AG10803 (cell line): Measurements from ENCODE around the gene RNU1-2.
A peak's percentile ranks its signal among the peaks of the same experiment; 100 is the strongest.
"Not testable (repeated sequence)": the region's sequence is repeated elsewhere in the genome, so short reads cannot be mapped to it uniquely, and the experiment has no call there.

Experiments
- DNase-seq: peaks from one replicate; pipeline ENCODE4 v3.0.0; 2010; ENCODE audit warnings: low read depth
- H3K4me3 ChIP-seq: 2 replicates; pipeline ENCODE4 v1.5.1; 2011; ENCODE audit warnings: mild to moderate bottlenecking, low read length, control low read depth

Gene RNU1-2

GRCh38 chr1:16895598-16896315, at the start of gene RNU1-2:
Gene RNU1-2, plus strand, starts transcription at chr1:16895980.
- peak; percentile 100 for DNase-seq
- peak within 1 kb of the TSS; percentile 44 for H3K4me3 ChIP-seq

- H3K4me3 ChIP-seq, DNase-seq: not testable (repeated sequence)
Measured at GRCh38 chr1:16856201-16856600, 39.6 kb upstream of the RNU1-2 start.

GRCh38 chr1:16859167-16860041, 36.4 kb upstream of the RNU1-2 start:
- DNase-seq, H3K4me3 ChIP-seq: not testable (repeated sequence)

- H3K4me3 ChIP-seq, DNase-seq: not testable (repeated sequence)
Measured at GRCh38 chr1:16860048-16860447, 35.7 kb upstream of the RNU1-2 start.

GRCh38 chr1:16861832-16862245, 33.9 kb upstream of the RNU1-2 start:
- DNase-seq, H3K4me3 ChIP-seq: not testable (repeated sequence)

- not testable (repeated sequence) for DNase-seq, H3K4me3 ChIP-seq
Measured at GRCh38 chr1:16862415-16862814, 33.4 kb upstream of the RNU1-2 start.

- H3K4me3 ChIP-seq, DNase-seq: not testable (repeated sequence)
Measured at GRCh38 chr1:16863024-16863423, 32.8 kb upstream of the RNU1-2 start.

- H3K4me3 ChIP-seq, DNase-seq: not testable (repeated sequence)
Measured at GRCh38 chr1:16866926-16867707, 28.7 kb upstream of the RNU1-2 start.

- H3K4me3 ChIP-seq, DNase-seq: not testable (repeated sequence)
Measured at GRCh38 chr1:16868787-16869186, 27.0 kb upstream of the RNU1-2 start.

- DNase-seq, H3K4me3 ChIP-seq: not testable (repeated sequence)
Measured at GRCh38 chr1:16869996-16870395, 25.8 kb upstream of the RNU1-2 start.

GRCh38 chr1:16871171-16871570, 24.6 kb upstream of the RNU1-2 start:
- DNase-seq, H3K4me3 ChIP-seq: not testable (repeated sequence)

GRCh38 chr1:16872152-16873075, 23.4 kb upstream of the RNU1-2 start:
- peak; percentile 68 for DNase-seq
- not testable (repeated sequence) for H3K4me3 ChIP-seq

GRCh38 chr1:16873076-16873879, 22.5 kb upstream of the RNU1-2 start:
- not testable (repeated sequence) for H3K4me3 ChIP-seq, DNase-seq

GRCh38 chr1:16874968-16875765, 20.6 kb upstream of the RNU1-2 start:
- DNase-seq, H3K4me3 ChIP-seq: not testable (repeated sequence)

GRCh38 chr1:16881742-16882141, 14.0 kb upstream of the RNU1-2 start:
- DNase-seq, H3K4me3 ChIP-seq: not testable (repeated sequence)
